Ishikawa (cell line): Measurements from ENCODE around the gene MRPS6.

ENCODE experiments used
- CEBPB ChIP-seq: IDR thresholded peaks from 2 replicates; pipeline ENCODE4 v1.6.1; 2012
- CREB1 ChIP-seq: IDR thresholded peaks from 2 replicates; pipeline ENCODE4 v1.6.1; 2012; ENCODE audit warnings: low read depth
- EGR1 ChIP-seq: IDR thresholded peaks from 2 replicates; pipeline ENCODE4 v1.6.1; 2012
- EP300 ChIP-seq: IDR thresholded peaks from 2 replicates; pipeline ENCODE4 v1.6.1; 2012; ENCODE audit warnings: borderline replicate concordance
- FOXM1 ChIP-seq: IDR thresholded peaks from 2 replicates; pipeline ENCODE4 v1.6.1; 2012; ENCODE audit warnings: low read depth, borderline replicate concordance
- NFIC ChIP-seq: IDR thresholded peaks from 2 replicates; pipeline ENCODE4 v1.6.1; 2012
- RAD21 ChIP-seq: IDR thresholded peaks from 2 replicates; pipeline ENCODE4 v1.6.1; 2012; ENCODE audit warnings: low read depth
- TAF1 ChIP-seq: IDR thresholded peaks from 2 replicates; pipeline ENCODE4 v1.6.1; 2012; ENCODE audit warnings: low read depth, mild to moderate bottlenecking
- TCF12 ChIP-seq: IDR thresholded peaks from 2 replicates; pipeline ENCODE4 v1.6.1; 2012; ENCODE audit warnings: low read depth
- TEAD4 ChIP-seq: IDR thresholded peaks from 2 replicates; pipeline ENCODE4 v1.6.1; 2012
- USF1 ChIP-seq: IDR thresholded peaks from 2 replicates; pipeline ENCODE4 v1.6.1; 2012
- YY1 ChIP-seq: IDR thresholded peaks from 2 replicates; pipeline ENCODE4 v1.6.1; 2012; ENCODE audit warnings: low read depth
- ZBTB7A ChIP-seq: IDR thresholded peaks from 2 replicates; pipeline ENCODE4 v1.6.1; 2012; ENCODE audit warnings: low read depth
- TF ChIP-seq, protein P1 (sequence below): IDR thresholded peaks from 2 replicates; pipeline ENCODE4 v1.6.1; 2012
- TF ChIP-seq, protein P2 (sequence below): IDR thresholded peaks from 2 replicates; pipeline ENCODE4 v1.6.1; 2012; ENCODE audit warnings: low read depth, mild to moderate bottlenecking

Gene MRPS6

GRCh38 chr21:34080710-34081109 is 7.3 kb downstream of the MRPS6 start:
- no peak for TF ChIP-seq TCF12

DNA sequence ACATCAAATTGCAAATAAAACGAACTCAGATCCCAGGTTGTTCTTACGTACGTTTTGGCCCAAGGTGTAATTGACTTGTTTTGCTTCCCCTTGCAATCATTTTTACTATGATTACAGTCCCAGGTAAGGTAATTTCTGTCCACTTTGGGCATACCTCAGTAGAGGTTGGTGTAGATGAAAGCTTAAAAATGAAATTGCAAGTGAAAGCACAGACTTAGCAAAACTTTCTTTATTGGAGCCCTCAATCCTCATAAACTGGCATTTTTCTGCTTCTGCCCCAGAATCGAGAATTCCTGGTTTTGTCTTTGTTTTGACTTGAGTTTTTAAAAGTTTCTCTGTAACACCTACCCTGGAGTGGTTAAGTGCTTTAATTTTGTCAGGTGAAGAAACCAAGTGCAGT is 9.4 kb downstream of the MRPS6 start:
- no peak for TF ChIP-seq CREB1
- no peak for TF ChIP-seq EP300
- TF ChIP-seq USF1: no peak
- TF ChIP-seq EGR1: no peak
- no peak for TF ChIP-seq FOXM1
- no peak for TF ChIP-seq TEAD4
- no peak for TF ChIP-seq TAF1
- TF ChIP-seq TCF12: no peak
- no peak for TF ChIP-seq CEBPB
- TF ChIP-seq ZBTB7A: no peak
- TF ChIP-seq, protein P1, sequence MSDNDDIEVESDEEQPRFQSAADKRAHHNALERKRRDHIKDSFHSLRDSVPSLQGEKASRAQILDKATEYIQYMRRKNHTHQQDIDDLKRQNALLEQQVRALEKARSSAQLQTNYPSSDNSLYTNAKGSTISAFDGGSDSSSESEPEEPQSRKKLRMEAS: no peak
- no peak for TF ChIP-seq NFIC
- TF ChIP-seq YY1: no peak
- TF ChIP-seq, protein P2, sequence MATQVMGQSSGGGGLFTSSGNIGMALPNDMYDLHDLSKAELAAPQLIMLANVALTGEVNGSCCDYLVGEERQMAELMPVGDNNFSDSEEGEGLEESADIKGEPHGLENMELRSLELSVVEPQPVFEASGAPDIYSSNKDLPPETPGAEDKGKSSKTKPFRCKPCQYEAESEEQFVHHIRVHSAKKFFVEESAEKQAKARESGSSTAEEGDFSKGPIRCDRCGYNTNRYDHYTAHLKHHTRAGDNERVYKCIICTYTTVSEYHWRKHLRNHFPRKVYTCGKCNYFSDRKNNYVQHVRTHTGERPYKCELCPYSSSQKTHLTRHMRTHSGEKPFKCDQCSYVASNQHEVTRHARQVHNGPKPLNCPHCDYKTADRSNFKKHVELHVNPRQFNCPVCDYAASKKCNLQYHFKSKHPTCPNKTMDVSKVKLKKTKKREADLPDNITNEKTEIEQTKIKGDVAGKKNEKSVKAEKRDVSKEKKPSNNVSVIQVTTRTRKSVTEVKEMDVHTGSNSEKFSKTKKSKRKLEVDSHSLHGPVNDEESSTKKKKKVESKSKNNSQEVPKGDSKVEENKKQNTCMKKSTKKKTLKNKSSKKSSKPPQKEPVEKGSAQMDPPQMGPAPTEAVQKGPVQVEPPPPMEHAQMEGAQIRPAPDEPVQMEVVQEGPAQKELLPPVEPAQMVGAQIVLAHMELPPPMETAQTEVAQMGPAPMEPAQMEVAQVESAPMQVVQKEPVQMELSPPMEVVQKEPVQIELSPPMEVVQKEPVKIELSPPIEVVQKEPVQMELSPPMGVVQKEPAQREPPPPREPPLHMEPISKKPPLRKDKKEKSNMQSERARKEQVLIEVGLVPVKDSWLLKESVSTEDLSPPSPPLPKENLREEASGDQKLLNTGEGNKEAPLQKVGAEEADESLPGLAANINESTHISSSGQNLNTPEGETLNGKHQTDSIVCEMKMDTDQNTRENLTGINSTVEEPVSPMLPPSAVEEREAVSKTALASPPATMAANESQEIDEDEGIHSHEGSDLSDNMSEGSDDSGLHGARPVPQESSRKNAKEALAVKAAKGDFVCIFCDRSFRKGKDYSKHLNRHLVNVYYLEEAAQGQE: no peak
- no peak for TF ChIP-seq RAD21

- TF ChIP-seq RAD21 (no peak), TEAD4 (no peak), YY1 (no peak), CEBPB (no peak), EGR1 (no peak), USF1 (no peak), FOXM1 (no peak), CREB1 (no peak), EP300 (no peak)
- TF ChIP-seq, protein P2: no peak
Observed at GRCh38 chr21:34083357-34083756, 10.0 kb downstream of the MRPS6 start.

GRCh38 chr21:34085129-34085528 is 11.8 kb downstream of the MRPS6 start:
- TF ChIP-seq CREB1 (no peak), RAD21 (no peak), NFIC (no peak), TCF12 (no peak), EP300 (no peak), FOXM1 (no peak)
- TF ChIP-seq, protein P2: no peak

GRCh38 chr21:34086887-34087306 is 13.5 kb downstream of the MRPS6 start:
- TF ChIP-seq CREB1 (no peak), EP300 (no peak), YY1 (no peak), TEAD4 (no peak), RAD21 (no peak), EGR1 (no peak)
- TF ChIP-seq, protein P1: no peak
